RWPE2 (cell line): ENCODE measurements around the gene MUC5AC.

Experiments
- ATAC-seq: fragments of 200-7000 bp; cut with Tn5 transposase; 3 replicates; pipeline ENCODE4 v1.9.1; 2021; ENCODE audit warnings: low read depth
- DNase-seq: peaks from one replicate; pipeline ENCODE4 v3.0.0-alpha.2; 2020; ENCODE audit warnings: low spot score
- H3K27ac ChIP-seq: fragments of 450-650 bp; 2 replicates; pipeline ENCODE4 v1.5.1; 2017; ENCODE audit warnings: mild to moderate bottlenecking; ENCODE audit not compliant: poor library complexity, severe bottlenecking
- H3K27me3 ChIP-seq: fragments of 250-450 bp; sonication (Bioruptor Pico); 2 replicates; pipeline ENCODE4 v1.5.1; 2021; ENCODE audit warnings: mild to moderate bottlenecking, moderate library complexity; ENCODE audit not compliant: insufficient read depth, poor library complexity, severe bottlenecking
- H3K36me3 ChIP-seq: fragments of 250-450 bp; sonication (Bioruptor Pico); 2 replicates; pipeline ENCODE4 v1.5.1; 2020; ENCODE audit warnings: low read depth, mild to moderate bottlenecking, moderate library complexity
- H3K4me1 ChIP-seq: fragments of 250-450 bp; sonication (Bioruptor Pico); 2 replicates; pipeline ENCODE4 v1.5.1; 2021; ENCODE audit warnings: mild to moderate bottlenecking, moderate library complexity; ENCODE audit not compliant: insufficient read depth, poor library complexity, severe bottlenecking
- H3K4me3 ChIP-seq: fragments of 250-450 bp; sonication (Bioruptor Pico); 2 replicates; pipeline ENCODE4 v1.5.1; 2021; ENCODE audit warnings: mild to moderate bottlenecking, moderate library complexity; ENCODE audit not compliant: severe bottlenecking
- H3K9me3 ChIP-seq: fragments of 250-450 bp; sonication (Bioruptor Pico); 2 replicates; pipeline ENCODE4 v1.5.1; 2021; ENCODE audit warnings: mild to moderate bottlenecking, moderate library complexity; ENCODE audit not compliant: severe bottlenecking
- CTCF ChIP-seq: fragments of 450-650 bp; IDR thresholded peaks from one replicate; pipeline ENCODE4 v1.5.1; 2017; ENCODE audit warnings: mild to moderate bottlenecking, moderate library complexity; ENCODE audit not compliant: poor library complexity, severe bottlenecking

The MUC5AC gene

DNA sequence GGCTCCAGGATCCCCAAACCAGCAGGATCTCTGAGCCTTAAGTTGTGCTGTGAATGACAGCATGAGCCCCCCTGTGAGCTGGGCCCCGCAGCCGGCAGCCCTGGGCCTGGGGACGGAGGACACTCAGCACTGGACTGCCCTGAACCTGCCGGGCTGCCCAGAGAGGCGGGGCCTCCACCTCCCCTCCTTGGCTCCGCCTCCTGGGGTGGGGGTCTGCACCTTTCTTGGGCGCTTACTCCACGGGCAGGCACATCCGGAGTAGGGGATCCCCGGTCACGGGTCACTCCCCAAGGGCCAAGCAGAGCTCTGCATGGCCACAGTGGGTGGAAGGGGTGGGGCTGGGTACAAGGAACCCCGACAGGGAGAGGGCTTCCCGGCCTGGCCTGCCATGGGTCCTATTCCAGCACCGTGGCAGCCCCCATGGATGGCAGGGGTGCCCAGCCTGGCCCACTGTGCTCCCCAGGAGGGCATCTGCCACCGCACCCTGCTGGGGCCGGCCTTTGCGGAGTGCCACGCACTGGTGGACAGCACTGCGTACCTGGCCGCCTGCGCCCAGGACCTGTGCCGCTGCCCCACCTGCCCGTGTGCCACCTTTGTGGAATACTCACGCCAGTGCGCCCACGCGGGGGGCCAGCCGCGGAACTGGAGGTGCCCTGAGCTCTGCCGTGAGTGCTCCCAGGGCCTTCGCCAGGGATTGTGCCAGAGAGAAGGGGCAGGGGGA is 70.5 kb downstream of the MUC5AC start:
- TF ChIP-seq CTCF, result no peak
- H3K27me3 ChIP-seq, result peaks cover 40% of the 10 kb centered on the region
- peak; percentile 64 for DNase-seq

GRCh38 chr11:1228921-1229451 is 71.2 kb downstream of the MUC5AC start:
- Histone ChIP-seq H3K36me3 (no peaks in the 10 kb centered on the region), H3K9me3 (no peaks in the 10 kb centered on the region), H3K27ac (no peak overlapping the region), H3K27me3 (peaks cover 40% of the 10 kb centered on the region), H3K4me3 (no peak overlapping the region), H3K4me1 (no peaks in the 10 kb centered on the region)
- no peak for DNase-seq
- no peak for ATAC-seq
- TF ChIP-seq CTCF, result no peak

More for the DNA sequence above, 70.5 kb downstream of the MUC5AC start:
- H3K27ac ChIP-seq, result no peak overlapping the region
- H3K36me3 ChIP-seq, result no peaks in the 10 kb centered on the region
- H3K9me3 ChIP-seq, result no peaks in the 10 kb centered on the region
- no peaks in the 10 kb centered on the region for H3K4me1 ChIP-seq
- H3K4me3 ChIP-seq, result no peak overlapping the region
- no peak for ATAC-seq

- Histone ChIP-seq H3K27ac (no peak overlapping the region), H3K27me3 (peaks cover 40% of the 10 kb centered on the region), H3K9me3 (no peaks in the 10 kb centered on the region), H3K4me1 (no peaks in the 10 kb centered on the region), H3K36me3 (no peaks in the 10 kb centered on the region), H3K4me3 (no peak overlapping the region)
- TF ChIP-seq CTCF, result no peak
- DNase-seq (peak; percentile 50), ATAC-seq (no peak)
Observed at GRCh38 chr11:1229471-1230120, 71.8 kb downstream of the MUC5AC start.

- Histone ChIP-seq H3K4me1 (no peaks in the 10 kb centered on the region), H3K27ac (no peak overlapping the region), H3K27me3 (peaks cover 35% of the 10 kb centered on the region), H3K9me3 (no peaks in the 10 kb centered on the region), H3K4me3 (no peak overlapping the region), H3K36me3 (no peaks in the 10 kb centered on the region)
- ATAC-seq (no peak), DNase-seq (peak; percentile 29)
- TF ChIP-seq CTCF, result no peak
Observed at GRCh38 chr11:1230121-1230455, 72.3 kb downstream of the MUC5AC start.
